ENCODE data around the gene IL10RA. TPM values are rescaled to one million over a fixed set of nuclear protein-coding genes. Genes with fewer than 3 reads are reported as not detected.

IL10RA gene
- total and polyA plus RNA-seq, 2 experiments from 2014 or later: 0.10 TPM; not detected in 1

- H3F3A ChIP-seq (replicated peaks; ENCODE audit: low read depth): no peaks in the 10 kb centered on the region
Measured at GRCh38 chr11:117940736-117941135, 45.5 kb upstream of the IL10RA start.

More at GRCh38 chr11:117940736-117941135, 45.5 kb upstream of the IL10RA start:
- Mint-ChIP-seq H3K4me3 (no peak overlapping the region), H3K9me3 (no peaks in the 10 kb centered on the region), H3K27me3 (ENCODE audit: insufficient read depth, low read depth, poor library complexity) (no peaks in the 10 kb centered on the region), H3K36me3 (ENCODE audit: low read depth) (no peaks in the 10 kb centered on the region), H3K27ac (no peak overlapping the region), H3K4me1 (no peaks in the 10 kb centered on the region; the same call in 2 of the 3 replicates)
- Histone ChIP-seq H3K4me2 (no peak overlapping the region), H3K36me3 (ENCODE audit: insufficient read depth) (no peaks in the 10 kb centered on the region), H2AFZ (no peak overlapping the region), H3K9me2 (ENCODE audit: insufficient read depth) (no peaks in the 10 kb centered on the region), H3K27ac (ENCODE audit: low read depth) (no peak overlapping the region), H3K79me2 (replicated peaks; ENCODE audit: insufficient read depth) (no peaks in the 10 kb centered on the region), H3K27me3 (ENCODE audit: insufficient read depth) (no peaks in the 10 kb centered on the region), H3K4me3 (no peak overlapping the region), H3K4me1 (ENCODE audit: insufficient read depth) (no peaks in the 10 kb centered on the region), H4K20me1 (replicated peaks; ENCODE audit: insufficient read depth) (no peaks in the 10 kb centered on the region)
- TF ChIP-seq, protein P1, sequence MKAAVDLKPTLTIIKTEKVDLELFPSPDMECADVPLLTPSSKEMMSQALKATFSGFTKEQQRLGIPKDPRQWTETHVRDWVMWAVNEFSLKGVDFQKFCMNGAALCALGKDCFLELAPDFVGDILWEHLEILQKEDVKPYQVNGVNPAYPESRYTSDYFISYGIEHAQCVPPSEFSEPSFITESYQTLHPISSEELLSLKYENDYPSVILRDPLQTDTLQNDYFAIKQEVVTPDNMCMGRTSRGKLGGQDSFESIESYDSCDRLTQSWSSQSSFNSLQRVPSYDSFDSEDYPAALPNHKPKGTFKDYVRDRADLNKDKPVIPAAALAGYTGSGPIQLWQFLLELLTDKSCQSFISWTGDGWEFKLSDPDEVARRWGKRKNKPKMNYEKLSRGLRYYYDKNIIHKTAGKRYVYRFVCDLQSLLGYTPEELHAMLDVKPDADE (IDR thresholded peaks at IDR 0.05): no peak
- TF ChIP-seq, protein P2, sequence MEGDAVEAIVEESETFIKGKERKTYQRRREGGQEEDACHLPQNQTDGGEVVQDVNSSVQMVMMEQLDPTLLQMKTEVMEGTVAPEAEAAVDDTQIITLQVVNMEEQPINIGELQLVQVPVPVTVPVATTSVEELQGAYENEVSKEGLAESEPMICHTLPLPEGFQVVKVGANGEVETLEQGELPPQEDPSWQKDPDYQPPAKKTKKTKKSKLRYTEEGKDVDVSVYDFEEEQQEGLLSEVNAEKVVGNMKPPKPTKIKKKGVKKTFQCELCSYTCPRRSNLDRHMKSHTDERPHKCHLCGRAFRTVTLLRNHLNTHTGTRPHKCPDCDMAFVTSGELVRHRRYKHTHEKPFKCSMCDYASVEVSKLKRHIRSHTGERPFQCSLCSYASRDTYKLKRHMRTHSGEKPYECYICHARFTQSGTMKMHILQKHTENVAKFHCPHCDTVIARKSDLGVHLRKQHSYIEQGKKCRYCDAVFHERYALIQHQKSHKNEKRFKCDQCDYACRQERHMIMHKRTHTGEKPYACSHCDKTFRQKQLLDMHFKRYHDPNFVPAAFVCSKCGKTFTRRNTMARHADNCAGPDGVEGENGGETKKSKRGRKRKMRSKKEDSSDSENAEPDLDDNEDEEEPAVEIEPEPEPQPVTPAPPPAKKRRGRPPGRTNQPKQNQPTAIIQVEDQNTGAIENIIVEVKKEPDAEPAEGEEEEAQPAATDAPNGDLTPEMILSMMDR (conservative IDR thresholded peaks at IDR 0.05; ENCODE audit: low read depth in 2 of 2): no peak
- TF ChIP-seq ZNF462 (CRISPR knock-in tag; IDR thresholded peaks at IDR 0.05) (no peak), EZH2phosphoT487 (IDR thresholded peaks at IDR 0.05; ENCODE audit: unreplicated experiment) (no peak), ZNF114 (CRISPR knock-in tag; IDR thresholded peaks at IDR 0.05) (no peak), NANOG (IDR thresholded peaks at IDR 0.05; ENCODE audit: borderline replicate concordance) (no peak), STAT1 (IDR thresholded peaks at IDR 0.05; ENCODE audit: unreplicated experiment) (no peak), POLR2AphosphoS5 (IDR thresholded peaks at IDR 0.05; ENCODE audit: low read depth) (no peak), ZNF331 (CRISPR knock-in tag; IDR thresholded peaks at IDR 0.05; ENCODE audit: low read depth) (no peak), CREB1 (CRISPR knock-in tag; IDR thresholded peaks at IDR 0.05; ENCODE audit: low read depth) (no peak), EZH2 (IDR thresholded peaks at IDR 0.05; ENCODE audit: low read depth, unreplicated experiment) (no peak)
- TF ChIP-seq, protein P3, sequence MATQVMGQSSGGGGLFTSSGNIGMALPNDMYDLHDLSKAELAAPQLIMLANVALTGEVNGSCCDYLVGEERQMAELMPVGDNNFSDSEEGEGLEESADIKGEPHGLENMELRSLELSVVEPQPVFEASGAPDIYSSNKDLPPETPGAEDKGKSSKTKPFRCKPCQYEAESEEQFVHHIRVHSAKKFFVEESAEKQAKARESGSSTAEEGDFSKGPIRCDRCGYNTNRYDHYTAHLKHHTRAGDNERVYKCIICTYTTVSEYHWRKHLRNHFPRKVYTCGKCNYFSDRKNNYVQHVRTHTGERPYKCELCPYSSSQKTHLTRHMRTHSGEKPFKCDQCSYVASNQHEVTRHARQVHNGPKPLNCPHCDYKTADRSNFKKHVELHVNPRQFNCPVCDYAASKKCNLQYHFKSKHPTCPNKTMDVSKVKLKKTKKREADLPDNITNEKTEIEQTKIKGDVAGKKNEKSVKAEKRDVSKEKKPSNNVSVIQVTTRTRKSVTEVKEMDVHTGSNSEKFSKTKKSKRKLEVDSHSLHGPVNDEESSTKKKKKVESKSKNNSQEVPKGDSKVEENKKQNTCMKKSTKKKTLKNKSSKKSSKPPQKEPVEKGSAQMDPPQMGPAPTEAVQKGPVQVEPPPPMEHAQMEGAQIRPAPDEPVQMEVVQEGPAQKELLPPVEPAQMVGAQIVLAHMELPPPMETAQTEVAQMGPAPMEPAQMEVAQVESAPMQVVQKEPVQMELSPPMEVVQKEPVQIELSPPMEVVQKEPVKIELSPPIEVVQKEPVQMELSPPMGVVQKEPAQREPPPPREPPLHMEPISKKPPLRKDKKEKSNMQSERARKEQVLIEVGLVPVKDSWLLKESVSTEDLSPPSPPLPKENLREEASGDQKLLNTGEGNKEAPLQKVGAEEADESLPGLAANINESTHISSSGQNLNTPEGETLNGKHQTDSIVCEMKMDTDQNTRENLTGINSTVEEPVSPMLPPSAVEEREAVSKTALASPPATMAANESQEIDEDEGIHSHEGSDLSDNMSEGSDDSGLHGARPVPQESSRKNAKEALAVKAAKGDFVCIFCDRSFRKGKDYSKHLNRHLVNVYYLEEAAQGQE (IDR thresholded peaks at IDR 0.05; ENCODE audit: unreplicated experiment): no peak
- ATAC-seq (no peak), DNase-seq (ENCODE audit: low spot score) (no peak)
